ENCODE data around the gene OR6X1. TPM values are rescaled to one million over a fixed set of nuclear protein-coding genes. Genes with fewer than 3 reads are reported as not detected.

OR6X1 gene
- total RNA-seq, 1 experiment from 2014 or later = not detected

DNA sequence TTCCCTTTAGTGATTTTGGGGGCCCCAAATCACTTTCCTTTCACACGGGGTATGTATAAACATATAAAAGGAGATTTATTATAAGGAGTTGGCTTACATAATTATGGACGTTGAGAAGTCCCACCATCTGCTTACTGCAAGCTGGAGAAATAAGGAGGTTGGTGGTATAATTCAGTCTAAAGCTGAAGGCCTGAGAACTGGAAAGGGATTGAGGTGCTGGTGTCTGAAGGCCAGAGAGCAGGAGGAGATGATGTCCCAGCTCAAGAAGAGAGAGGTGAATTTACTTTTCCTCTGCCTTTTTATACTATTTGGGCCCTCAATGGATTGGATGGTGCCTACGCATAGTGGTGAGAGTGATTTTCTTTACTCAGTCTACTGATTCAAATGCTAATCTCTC, 11.6 kb downstream of the OR6X1 start:
- peaks cover 17 to 23% of the 10 kb centered on the region in 2 experiments for H3K9me3 Mint-ChIP-seq
- Histone ChIP-seq H3K79me2 (ENCODE audit: insufficient read depth, low read length) (peaks cover 23% of the 10 kb centered on the region; the same call in 1 of the 2 replicates), H2BK12ac (ENCODE audit: insufficient read length, low read depth, low read length) (no peak overlapping the region), H3K4me1 (ENCODE audit: insufficient read depth, low read length) (peaks cover 8% of the 10 kb centered on the region; the same call in 1 of the 2 replicates), H3K18ac (ENCODE audit: insufficient read length, low read depth, low read length) (peak overlapping the region; percentile 3), H3K4me2 (ENCODE audit: insufficient read depth, insufficient read length, low read length) (peak overlapping the region; percentile 74), H2AFZ (ENCODE audit: low read length) (no peak overlapping the region), H3K56ac (ENCODE audit: insufficient read length, low read depth, low read length) (no peak overlapping the region), H4K91ac (ENCODE audit: insufficient read length, low read depth, low read length) (no peak overlapping the region), H3K27ac (ENCODE audit: insufficient read length, low read depth, low read length) (peak overlapping the region; percentile 83), H3K23me2 (ENCODE audit: insufficient read length, low read depth, low read length, poor library complexity, severe bottlenecking) (peaks cover 8% of the 10 kb centered on the region), H3T11ph (ENCODE audit: low read length) (no peak overlapping the region), H3K4ac (ENCODE audit: low read depth, low read length) (no peak overlapping the region), H2BK5ac (ENCODE audit: insufficient read length, low read length) (no peak overlapping the region), H4K8ac (replicated peaks; ENCODE audit: insufficient read length, low read depth, low read length) (no peak overlapping the region), H2BK120ac (ENCODE audit: low read depth, low read length, poor library complexity, severe bottlenecking) (no peak overlapping the region), H2AK5ac (ENCODE audit: insufficient read length, low read length) (no peak overlapping the region), H3K14ac (ENCODE audit: insufficient read depth, low read length) (no peak overlapping the region), H3K9ac (ENCODE audit: extremely low read depth, insufficient read length, low read length) (no peak overlapping the region), H4K5ac (ENCODE audit: insufficient read length, low read depth, low read length) (no peak overlapping the region), H2BK20ac (ENCODE audit: low read depth, low read length, poor library complexity, severe bottlenecking) (no peak overlapping the region), H3K23ac (ENCODE audit: insufficient read length, low read depth, low read length) (no peak overlapping the region), H3K79me1 (ENCODE audit: insufficient read depth, low read depth, low read length, poor library complexity, severe bottlenecking) (no peaks in the 10 kb centered on the region), H4K20me1 (ENCODE audit: control insufficient read depth, insufficient read depth, insufficient read length) (no peaks in the 10 kb centered on the region), H2BK15ac (ENCODE audit: low read depth, low read length) (no peak overlapping the region), H3K9me3 (ENCODE audit: control insufficient read depth, low read depth, low read length) (peaks cover 14% of the 10 kb centered on the region), H3K27me3 (ENCODE audit: insufficient read depth, low read length) (no peaks in the 10 kb centered on the region)
- H3K36me3 Mint-ChIP-seq (ENCODE audit: insufficient read depth in 1 of 3, low read depth in 3 of 3) = peaks cover under 1 to 33% (median 28%) of the 10 kb centered on the region in 3 experiments
- DNase-seq = no peak
- TF ChIP-seq, protein P1, sequence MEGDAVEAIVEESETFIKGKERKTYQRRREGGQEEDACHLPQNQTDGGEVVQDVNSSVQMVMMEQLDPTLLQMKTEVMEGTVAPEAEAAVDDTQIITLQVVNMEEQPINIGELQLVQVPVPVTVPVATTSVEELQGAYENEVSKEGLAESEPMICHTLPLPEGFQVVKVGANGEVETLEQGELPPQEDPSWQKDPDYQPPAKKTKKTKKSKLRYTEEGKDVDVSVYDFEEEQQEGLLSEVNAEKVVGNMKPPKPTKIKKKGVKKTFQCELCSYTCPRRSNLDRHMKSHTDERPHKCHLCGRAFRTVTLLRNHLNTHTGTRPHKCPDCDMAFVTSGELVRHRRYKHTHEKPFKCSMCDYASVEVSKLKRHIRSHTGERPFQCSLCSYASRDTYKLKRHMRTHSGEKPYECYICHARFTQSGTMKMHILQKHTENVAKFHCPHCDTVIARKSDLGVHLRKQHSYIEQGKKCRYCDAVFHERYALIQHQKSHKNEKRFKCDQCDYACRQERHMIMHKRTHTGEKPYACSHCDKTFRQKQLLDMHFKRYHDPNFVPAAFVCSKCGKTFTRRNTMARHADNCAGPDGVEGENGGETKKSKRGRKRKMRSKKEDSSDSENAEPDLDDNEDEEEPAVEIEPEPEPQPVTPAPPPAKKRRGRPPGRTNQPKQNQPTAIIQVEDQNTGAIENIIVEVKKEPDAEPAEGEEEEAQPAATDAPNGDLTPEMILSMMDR (conservative IDR thresholded peaks at IDR 0.05) = no peak
- H3K27ac Mint-ChIP-seq = peak overlapping the region; percentile 82 to 97 (median 93)
- H3K4me3 Mint-ChIP-seq = peak overlapping the region; percentile 95 to 97
- no peaks in the 10 kb centered on the region for H3K27me3 Mint-ChIP-seq (ENCODE audit: low read depth)
- H3K4me1 Mint-ChIP-seq = peaks cover 53 to 54% of the 10 kb centered on the region in 2 experiments
- no CpG with 5 or more reads among the region's 3 CpGs for WGBS (ENCODE audit: extremely low coverage, insufficient read length, low lambda C conversion rate)
